Transverse colon (tissue), 4 donors: ENCODE measurements around the gene RNF150.

Experiments
- EP300 ChIP-seq: sonication (generic); formaldehyde crosslinking; IDR thresholded peaks from one replicate; pipeline ENCODE4 v1.6.1; 2017; ENCODE audit warnings: antibody characterized with exemption, low read depth
- POLR2A ChIP-seq: fragments of 450-650 bp; IDR thresholded peaks from one replicate; pipeline ENCODE4 v1.6.1; 2016; ENCODE audit warnings: antibody characterized with exemption, mild to moderate bottlenecking, moderate library complexity
- POLR2AphosphoS5 ChIP-seq, 3 donors: sonication (generic); formaldehyde crosslinking; IDR thresholded peaks; one replicate each; pipeline ENCODE4 v1.6.1; 2016; ENCODE audit warnings: antibody characterized with exemption in 3 of 3
- TF ChIP-seq, protein P1 (sequence below), 5 experiments: fragments of 200-600 bp in 3 of 5; fragments of 450-650 bp in 2 of 5; sonication (generic) in 3 of 5; IDR thresholded peaks; 1 replicate in 2 of 5; 2 replicates in 3 of 5; pipeline ENCODE4 v1.5.1; 2016 to 2017; ENCODE audit warnings: antibody characterized with exemption in 5 of 5, inconsistent platforms in 3 of 5, mild to moderate bottlenecking in 2 of 5, moderate library complexity in 1 of 5

DNA sequence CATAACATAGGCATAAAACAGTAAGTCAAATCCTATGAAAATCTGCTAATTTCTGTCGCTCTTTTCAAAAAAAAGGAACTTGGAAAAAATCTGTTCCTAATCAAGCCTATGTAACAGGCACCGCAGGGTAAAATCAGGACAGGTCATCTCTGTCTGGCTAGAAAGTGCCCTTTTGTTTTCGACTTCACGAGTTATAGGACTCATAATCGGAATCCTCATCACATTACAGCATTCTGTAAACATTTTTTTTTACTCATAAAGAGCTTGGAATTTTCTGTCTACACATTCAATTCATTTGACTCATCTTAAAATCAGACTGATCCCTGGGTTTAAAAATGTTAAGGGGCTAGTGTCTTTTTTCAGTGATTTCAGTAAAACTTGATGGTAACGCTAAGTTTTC is 195.4 kb downstream of the RNF150 start:
- TF ChIP-seq POLR2AphosphoS5 (IDR thresholded peaks at IDR 0.05) (no peak), POLR2A (no peak), EP300 (no peak)
- TF ChIP-seq, protein P1, sequence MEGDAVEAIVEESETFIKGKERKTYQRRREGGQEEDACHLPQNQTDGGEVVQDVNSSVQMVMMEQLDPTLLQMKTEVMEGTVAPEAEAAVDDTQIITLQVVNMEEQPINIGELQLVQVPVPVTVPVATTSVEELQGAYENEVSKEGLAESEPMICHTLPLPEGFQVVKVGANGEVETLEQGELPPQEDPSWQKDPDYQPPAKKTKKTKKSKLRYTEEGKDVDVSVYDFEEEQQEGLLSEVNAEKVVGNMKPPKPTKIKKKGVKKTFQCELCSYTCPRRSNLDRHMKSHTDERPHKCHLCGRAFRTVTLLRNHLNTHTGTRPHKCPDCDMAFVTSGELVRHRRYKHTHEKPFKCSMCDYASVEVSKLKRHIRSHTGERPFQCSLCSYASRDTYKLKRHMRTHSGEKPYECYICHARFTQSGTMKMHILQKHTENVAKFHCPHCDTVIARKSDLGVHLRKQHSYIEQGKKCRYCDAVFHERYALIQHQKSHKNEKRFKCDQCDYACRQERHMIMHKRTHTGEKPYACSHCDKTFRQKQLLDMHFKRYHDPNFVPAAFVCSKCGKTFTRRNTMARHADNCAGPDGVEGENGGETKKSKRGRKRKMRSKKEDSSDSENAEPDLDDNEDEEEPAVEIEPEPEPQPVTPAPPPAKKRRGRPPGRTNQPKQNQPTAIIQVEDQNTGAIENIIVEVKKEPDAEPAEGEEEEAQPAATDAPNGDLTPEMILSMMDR (IDR thresholded peaks at IDR 0.05), result no peak
